Astrocyte of the cerebellum (primary cell): ENCODE data around the gene RASL11A.

Source experiments
- DNase-seq: peaks from one replicate; pipeline ENCODE4 v3.0.0-alpha.2; 2011; ENCODE audit warnings: low read depth
- H3K4me3 ChIP-seq: 2 replicates; pipeline ENCODE4 v1.5.1; 2011; ENCODE audit warnings: mild to moderate bottlenecking, low read depth, low read length, moderate library complexity
- in situ Hi-C: cut with HindIII; loops from 2 replicates; pipeline ENCODE4 v1.10.0; 2017; ENCODE audit warnings: low sequenced_read_pairs
- TF ChIP-seq, protein P1 (sequence below): IDR thresholded peaks from 2 replicates; pipeline ENCODE4 v1.5.1; 2012; ENCODE audit warnings: low read length, low read depth, moderate library complexity, mild to moderate bottlenecking; ENCODE audit errors: missing control alignments

The RASL11A gene

DNA sequence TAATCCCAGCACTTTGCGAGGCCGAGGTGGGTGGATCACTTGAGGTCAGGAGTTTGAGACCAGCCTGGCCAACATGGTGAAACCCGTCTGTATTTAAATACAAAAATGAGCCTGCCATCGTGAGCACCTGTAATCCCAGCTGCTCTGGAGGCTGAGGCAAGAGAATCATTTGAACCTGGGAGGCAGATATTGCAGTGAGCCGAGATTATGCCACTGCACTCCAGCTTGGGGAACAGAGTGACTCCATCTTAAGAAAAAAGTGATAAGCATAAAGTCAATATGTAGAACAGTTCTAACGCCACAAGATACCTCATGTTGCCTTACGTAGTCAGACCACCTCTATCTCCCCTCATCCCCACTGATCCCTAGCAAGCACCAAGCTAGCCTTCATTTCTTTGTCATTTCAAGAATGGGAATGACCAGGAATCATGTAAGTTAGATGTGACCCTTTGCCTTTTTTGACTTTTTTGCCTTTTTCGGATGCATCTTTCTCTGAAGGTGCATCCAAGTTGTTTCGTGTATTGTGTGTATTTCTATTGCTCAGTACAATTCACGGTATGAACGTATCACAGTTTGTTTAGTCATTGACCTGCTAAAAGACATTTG lies 12.9 kb upstream of the RASL11A start:
- no peak overlapping the region for H3K4me3 ChIP-seq
- no peak for DNase-seq
- TF ChIP-seq, protein P1, sequence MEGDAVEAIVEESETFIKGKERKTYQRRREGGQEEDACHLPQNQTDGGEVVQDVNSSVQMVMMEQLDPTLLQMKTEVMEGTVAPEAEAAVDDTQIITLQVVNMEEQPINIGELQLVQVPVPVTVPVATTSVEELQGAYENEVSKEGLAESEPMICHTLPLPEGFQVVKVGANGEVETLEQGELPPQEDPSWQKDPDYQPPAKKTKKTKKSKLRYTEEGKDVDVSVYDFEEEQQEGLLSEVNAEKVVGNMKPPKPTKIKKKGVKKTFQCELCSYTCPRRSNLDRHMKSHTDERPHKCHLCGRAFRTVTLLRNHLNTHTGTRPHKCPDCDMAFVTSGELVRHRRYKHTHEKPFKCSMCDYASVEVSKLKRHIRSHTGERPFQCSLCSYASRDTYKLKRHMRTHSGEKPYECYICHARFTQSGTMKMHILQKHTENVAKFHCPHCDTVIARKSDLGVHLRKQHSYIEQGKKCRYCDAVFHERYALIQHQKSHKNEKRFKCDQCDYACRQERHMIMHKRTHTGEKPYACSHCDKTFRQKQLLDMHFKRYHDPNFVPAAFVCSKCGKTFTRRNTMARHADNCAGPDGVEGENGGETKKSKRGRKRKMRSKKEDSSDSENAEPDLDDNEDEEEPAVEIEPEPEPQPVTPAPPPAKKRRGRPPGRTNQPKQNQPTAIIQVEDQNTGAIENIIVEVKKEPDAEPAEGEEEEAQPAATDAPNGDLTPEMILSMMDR = no peak
- in situ Hi-C loops = no loop called here

DNA sequence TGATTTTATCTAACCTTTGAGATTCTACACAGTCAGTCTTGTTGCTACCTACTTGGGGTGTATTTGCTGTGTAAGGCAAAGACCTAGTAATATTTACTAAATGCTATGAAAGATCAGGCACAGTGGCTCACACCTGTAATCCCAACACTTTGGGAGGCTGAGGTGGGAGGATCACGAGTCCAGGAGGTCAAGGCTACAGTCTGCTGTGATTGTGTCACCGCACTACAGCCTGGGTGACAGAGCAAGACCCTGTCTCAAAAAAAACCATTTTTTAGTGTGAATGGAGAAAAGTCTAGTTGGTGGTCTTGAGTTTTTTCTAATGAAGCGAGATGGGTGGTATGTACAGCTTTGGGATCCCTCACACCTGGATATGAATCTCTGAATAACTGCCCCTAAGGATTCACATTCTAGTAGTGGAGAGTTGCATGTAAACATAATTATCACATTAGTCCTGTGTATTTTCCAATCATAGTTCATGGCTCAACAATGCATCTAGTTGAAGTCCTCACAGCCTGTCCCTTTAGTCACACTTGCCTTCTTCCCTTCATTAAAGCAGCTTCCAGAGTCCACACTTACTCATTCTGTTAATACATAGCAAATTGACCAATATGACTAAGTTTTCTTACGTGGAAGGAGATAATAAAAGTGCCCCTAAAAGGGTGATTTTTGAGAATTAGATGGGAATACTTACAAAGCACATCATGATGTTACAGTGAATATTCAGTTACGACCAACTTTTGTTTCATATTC lies 11.8 kb upstream of the RASL11A start:
- DNase-seq = no peak
- no peak overlapping the region for H3K4me3 ChIP-seq
- TF ChIP-seq, protein P1 = no peak
- in situ Hi-C loops = no loop called here

DNA sequence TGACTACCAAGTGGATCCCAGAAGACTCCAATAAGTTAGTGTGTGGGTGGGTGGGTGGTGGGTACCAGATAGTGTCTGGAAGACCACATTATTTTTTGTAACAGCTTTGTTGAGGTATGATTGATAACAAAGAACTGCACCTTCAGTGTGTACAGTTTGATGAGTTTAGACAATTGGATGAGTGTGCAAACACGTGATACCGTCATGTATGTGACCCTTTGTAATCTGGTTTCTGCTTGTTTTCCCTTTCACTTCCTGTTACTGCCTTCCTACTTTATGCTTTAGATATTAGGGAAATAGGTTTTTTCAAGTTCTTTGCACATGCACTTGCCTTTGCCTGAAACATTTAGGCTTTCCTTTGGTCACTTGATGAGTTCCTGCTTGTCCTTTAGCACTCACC lies 10.8 kb upstream of the RASL11A start:
- in situ Hi-C loops = no loop called here
- DNase-seq = no peak
- TF ChIP-seq, protein P1 = no peak
- H3K4me3 ChIP-seq = no peak overlapping the region

DNA sequence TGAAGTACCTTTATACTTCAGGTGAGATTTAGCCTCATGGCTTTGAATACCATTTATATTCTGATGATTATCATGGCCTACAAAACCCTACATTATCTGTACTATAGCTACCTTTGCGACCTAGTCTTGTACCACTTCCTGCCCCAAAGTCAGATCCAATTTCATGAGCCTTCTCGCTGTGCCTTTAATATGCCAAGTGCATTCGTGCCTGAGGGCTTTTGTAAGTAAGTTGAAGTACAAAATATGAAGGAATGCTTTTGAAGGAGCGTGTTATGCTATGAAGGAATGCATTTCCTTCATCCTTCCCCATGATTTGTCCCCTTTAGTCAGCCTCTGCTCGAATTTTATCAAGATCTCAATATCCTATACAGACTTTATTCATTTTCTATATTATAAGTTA lies 9.2 kb upstream of the RASL11A start:
- H3K4me3 ChIP-seq = no peak overlapping the region
- TF ChIP-seq, protein P1 = no peak
- no peak for DNase-seq
- in situ Hi-C loops = no loop called here

DNA sequence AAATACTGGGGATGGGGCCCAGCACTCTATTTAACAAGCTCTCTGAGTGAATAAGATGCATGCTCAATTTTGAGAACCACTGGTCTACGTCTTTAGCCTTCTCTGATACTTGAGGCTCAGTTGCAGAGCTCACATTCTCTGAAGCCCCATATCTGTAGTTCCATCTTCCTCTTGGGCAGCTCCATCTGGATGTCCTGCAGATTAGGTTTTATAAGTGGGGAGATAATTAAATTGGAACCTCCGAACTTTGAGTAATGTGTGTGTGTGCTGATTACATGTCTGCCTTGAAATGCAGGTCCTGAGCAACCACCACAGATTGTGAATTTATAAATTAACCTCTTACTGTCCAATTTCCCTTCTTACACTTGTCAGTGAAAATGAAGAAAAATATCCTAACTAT lies 7.2 kb upstream of the RASL11A start:
- H3K4me3 ChIP-seq = no peak overlapping the region
- in situ Hi-C loops = no loop called here
- TF ChIP-seq, protein P1 = no peak
- no peak for DNase-seq

DNA sequence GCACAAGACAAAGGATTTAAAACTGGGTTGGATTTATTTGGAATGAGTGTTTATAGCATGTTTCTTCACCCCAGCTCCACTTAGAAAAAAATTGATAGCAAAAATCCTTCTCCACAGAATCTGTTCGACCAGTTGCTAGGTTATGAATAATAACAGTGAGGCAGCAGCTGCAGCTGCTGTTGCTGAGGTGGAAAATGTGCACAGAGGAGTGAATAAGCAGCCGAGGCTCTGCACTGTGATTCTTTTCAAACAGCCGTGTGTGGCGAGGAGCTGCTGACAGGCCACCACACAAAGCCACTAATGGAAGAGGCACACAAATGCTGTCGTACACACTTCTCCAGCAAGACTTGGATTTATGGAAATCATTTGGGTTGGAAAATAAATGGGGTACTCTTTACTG lies 6.4 kb upstream of the RASL11A start:
- no peak for DNase-seq

More for the DNA sequence above, 6.4 kb upstream of the RASL11A start:
- no peak overlapping the region for H3K4me3 ChIP-seq
- TF ChIP-seq, protein P1 = no peak
- in situ Hi-C loops = no loop called here
